ENCODE data around the gene SART1.
A peak's percentile ranks its signal among the peaks of the same experiment; 100 is the strongest.

The SART1 gene, protein sequence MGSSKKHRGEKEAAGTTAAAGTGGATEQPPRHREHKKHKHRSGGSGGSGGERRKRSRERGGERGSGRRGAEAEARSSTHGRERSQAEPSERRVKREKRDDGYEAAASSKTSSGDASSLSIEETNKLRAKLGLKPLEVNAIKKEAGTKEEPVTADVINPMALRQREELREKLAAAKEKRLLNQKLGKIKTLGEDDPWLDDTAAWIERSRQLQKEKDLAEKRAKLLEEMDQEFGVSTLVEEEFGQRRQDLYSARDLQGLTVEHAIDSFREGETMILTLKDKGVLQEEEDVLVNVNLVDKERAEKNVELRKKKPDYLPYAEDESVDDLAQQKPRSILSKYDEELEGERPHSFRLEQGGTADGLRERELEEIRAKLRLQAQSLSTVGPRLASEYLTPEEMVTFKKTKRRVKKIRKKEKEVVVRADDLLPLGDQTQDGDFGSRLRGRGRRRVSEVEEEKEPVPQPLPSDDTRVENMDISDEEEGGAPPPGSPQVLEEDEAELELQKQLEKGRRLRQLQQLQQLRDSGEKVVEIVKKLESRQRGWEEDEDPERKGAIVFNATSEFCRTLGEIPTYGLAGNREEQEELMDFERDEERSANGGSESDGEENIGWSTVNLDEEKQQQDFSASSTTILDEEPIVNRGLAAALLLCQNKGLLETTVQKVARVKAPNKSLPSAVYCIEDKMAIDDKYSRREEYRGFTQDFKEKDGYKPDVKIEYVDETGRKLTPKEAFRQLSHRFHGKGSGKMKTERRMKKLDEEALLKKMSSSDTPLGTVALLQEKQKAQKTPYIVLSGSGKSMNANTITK

DNA sequence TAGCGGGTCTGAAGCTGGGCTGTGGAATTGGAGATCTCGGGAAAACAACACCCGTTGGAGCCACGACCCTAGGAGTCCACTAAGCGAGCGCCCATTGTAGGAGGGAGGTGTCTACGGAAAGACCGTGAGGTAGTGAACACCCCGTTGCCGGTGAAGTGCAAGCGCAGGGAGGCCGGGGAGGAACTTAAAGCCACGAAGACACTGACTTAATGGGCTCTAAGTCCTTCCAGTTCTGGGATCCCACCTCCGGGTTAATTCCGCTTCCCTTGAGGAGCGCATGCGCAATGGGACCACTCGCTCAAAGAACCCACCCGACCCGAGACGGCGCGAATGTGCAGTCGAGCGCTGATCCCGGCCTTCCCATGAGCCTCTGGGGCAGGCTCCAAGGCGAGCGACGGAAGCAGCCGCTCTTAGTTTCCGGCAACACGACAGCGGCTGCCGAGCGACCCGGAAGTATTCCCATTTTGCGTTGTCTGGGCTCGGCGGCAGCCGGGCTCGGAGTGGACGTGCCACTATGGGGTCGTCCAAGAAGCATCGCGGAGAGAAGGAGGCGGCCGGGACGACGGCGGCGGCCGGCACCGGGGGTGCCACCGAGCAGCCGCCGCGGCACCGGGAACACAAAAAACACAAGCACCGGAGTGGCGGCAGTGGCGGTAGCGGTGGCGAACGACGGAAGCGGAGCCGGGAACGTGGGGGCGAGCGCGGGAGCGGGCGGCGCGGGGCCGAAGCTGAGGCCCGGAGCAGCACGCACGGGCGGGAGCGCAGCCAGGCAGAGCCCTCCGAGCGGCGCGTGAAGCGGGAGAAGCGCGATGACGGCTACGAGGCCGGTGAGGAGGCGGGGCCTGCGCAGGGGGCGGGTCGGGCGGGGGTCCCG lies at the start of gene SART1:
Gene SART1, plus strand, starts transcription at position 468 of the 874 bp plus-strand sequence. Its CDS starts 47 bp downstream, at position 515.
- DNase-seq, result peak; percentile 94 to 97

DNA sequence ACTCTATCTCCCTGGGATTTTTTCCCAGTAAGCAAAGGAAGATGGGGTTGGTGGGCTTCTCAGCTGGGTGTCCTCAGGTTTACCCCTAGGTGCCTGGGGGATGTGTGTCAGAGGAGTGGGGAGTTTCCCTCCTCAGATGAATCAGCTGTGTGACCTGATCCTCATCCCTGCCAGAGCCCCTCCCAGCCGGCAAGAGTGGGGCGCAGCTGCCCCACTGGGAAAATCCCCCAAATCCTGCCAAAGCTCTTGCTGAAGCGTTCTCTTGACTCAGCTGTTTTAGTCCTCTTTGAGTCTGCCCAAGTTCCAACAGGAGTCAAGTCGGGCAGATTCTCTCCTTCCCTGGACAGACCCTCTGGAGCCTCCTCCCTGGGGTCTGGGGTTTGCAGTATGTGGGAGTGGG lies 48.7 kb upstream of the SART1 start:
- DNase-seq, result no peak

DNA sequence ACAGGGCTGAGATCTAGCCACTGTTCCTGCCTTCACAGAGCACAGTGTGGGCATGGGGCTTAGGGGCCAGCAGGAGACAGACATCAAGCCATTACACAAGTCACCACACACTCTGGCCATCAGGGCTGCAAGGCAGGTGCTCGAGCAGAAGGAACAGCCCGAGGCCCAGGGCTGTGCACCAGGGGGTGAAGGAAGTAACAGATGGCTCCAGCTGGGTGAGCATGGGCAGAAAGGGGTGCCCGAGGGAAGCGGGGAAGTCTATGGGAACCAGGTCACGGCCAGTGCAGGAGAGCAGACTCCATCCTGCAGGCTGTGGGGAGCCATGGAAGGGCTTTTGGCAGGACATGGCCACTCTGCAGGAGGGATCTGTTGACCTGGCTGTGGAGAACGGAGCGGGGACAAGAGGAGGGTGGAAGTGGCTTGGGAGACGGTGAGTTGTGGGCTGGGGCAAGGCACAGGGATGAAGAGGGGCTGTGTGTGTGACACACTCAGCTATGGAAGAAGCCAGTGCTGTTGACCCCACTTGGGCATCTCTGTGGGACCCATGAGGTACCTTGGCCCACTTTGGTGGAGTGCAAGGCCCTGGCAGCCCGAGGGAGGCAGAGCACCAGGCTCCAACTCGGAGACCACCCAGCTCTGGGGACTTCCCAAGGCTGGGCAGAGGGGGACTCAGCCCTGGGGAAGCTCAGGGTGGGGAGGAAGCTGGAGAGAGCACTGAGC lies 46.3 kb upstream of the SART1 start:
- no peak for DNase-seq

DNA sequence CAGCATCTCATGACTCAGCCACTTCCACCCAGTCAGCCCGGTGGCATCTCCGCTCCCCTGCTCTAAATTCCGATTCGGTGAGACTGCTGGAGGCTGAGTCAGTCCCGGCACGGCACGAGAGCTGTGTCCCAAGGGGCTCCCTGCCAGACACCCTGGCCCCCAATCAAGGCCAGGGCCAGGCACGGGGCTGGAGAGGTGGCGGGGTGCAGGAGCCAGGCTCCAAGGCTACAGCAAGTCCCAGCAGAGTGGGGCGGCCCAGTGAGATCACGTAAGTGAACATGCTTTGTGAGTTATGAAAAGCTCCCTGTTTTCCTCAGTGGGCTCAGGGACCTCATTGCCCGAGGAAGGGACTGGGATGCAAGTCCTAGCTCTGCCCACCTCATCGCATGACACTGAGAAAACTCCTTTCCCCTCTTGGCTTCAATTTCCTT lies 45.7 kb upstream of the SART1 start:
- DNase-seq, result peak; percentile 95 to 97

DNA sequence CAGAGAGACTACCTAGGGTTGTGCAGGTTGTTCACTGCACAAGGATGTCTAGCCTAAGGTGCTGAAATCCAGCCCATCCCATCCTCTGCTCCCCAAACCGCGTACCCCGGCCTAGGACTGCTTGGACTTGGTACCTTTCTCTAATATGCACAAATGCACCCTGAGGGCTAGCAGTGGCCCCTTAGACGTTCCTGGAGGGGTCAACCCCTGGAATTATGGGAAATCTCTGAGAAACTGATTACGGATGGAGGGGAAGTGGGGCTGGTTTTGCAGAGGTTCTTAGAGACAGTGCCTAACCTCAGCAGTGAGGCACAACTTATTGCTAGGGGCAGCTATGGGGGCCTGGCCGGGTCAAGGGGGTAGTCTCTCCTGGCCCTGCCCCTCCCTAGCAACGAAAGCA lies 45.1 kb upstream of the SART1 start:
- DNase-seq, result no peak

DNA sequence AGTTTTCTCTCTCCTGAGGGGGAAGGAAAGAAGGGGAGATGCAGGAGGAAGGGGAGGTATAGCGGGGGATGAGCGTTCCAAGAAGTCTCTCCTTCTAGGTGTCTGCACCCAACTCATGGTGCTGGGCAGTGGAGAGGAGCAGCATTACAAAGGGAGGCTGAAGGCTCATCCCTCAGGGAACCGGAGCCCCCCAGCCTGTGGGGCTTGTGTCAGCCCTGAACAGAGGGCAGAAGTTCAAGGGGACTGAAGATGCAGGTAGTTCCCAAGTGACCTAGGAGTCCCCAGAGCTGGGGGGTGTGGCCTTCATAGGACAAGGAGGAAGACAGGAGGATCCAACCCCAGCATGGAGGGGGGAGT lies 44.5 kb upstream of the SART1 start:
- DNase-seq, result no peak

DNA sequence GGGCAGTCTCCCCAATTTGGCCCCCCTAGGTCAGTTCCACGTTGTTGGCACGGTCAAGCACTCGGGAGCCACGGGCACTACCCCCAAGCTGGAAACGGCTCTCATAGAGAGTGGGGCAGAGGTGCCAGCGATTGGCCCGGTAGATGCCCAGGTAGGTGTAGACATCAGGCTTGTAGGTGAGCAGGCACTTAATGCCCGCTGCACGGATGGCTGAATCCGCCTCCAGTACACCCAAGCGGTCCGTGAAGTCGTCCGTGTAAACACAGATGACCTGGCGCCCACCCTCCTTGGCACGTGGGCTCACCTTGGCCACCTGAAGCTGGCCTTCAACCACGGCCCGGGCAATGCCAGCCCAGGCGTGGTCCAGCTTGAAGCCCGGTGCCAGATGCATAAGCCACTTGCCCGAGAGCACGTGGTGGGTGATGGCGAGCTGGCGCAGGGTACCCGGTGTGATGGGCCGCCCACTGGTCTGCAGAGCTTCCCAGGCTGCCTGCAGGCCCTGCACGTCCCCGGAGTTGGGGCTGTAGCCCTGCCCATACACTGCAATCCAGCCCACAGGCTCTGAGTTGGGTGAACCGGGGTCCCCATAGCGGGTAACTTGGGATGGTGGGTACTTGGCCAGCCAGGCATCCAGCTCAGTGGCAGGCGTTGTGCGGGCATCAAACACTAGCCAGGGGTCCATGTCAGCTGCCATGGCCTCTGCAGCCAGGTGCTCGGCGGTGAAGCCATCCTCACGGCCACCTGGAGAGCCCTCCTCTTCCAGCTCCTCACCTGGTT lies 43.9 kb upstream of the SART1 start:
- DNase-seq, result no peak

DNA sequence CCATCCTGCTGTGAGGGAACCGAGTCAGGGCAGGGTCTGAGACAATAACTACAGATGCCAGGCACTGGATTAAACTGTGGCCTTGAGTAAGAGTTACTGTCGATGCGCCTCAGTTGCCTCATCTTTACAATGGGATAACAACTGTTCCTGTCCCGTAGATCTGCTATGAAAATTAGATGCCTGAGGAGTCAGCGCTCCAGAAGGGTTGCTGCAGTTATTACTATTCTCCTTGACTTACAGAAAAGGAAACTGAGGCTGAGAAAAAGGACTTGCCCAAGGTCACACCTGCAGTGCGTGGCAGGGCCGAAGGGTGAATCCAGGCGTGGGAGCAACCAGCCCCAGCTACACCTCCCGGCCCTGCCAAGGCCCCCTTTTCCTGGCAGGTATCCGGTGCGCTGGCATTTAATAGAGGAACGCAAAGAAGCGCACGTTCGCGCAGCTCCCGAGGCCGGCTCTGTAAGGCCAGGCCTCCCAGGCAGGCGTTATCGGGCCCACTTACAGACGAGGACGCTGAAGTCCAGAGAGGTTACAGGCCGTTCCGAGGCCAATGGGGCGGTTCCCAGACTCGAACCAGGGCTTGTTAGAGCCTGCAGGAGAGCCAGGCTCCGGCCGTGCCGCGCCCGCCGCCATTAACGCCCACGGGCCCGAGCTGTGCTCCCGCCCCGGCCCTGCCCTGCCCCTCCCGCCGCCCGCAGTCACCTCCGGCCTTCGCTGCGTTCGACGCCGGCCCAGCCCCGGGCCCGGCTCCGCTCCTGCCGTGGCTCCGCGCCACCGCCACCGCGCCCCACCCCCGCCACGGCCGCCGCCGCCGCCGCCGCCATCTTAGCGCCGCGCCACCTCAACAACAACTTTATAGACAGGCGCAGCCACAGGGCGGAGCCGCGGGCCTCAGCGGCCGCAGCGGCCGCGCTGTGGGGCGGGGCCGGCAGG lies 43.1 kb upstream of the SART1 start, which contains the start of gene C11orf68:
Gene C11orf68, minus strand, starts transcription at position 852 of the 930 bp plus-strand sequence. Its CDS starts 31 bp downstream, at position 821.
- peak in 1 of 2 experiments; percentile 61 for DNase-seq

DNA sequence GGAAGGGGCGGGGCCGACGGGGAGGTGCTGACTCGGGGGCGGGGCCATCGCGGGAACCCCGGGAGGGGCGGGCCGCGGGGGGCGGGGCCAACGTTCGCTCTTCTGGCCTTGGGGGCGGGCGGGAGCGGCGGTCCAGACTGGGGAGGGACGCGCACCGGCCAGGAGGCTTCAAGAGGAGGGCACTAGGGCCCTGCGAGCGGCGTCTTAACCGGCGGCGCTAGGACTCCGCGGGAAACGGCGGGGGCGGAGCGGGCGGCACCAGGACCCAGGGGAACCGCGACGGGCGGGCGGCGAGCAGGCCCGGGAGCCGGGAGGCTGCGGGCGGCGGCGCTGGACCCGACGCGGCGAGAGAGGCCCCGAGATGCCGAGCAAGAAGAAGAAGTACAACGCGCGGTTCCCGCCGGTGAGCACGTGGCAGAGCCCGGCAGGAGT lies 42.4 kb upstream of the SART1 start, which contains the start of gene DRAP1:
Gene DRAP1, plus strand, starts transcription at position 286 of the 432 bp plus-strand sequence. Its CDS starts 76 bp downstream, at position 362.
- DNase-seq, result peak; percentile 85 to 94

DNA sequence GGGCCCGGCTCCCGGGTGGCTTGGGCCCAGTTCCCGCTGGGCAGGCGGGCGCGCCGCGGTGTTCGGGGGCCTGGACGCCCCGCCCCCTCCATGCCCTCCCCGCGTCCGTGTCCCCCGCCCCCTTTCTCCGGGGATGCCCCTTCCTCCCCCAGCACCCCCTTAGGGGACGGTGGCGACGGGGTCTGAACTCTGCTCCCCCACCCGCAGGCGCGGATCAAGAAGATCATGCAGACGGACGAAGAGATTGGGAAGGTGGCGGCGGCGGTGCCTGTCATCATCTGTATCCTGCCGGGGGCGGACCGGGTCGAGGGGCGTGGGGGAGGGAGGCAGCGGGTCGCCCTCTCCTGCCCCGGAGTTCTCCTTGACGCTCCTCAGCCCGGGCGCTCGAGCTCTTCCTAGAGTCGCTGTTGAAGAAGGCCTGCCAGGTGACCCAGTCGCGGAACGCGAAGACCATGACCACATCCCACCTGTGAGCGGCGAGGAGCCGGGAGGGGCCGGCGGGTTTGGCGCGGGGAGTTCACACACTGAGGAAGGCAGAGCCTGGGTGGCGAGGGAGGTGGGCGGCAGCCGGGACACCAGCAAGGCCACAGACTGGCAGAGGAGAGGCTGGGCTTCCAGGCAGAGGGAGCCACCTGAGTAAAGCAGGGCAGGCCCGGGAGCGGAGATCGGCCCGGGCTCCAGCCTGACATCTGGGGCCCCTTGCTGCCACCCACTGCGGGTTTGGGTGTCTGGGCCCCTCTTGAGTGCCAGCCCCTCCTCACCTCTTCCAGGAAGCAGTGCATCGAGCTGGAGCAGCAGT lies 41.8 kb upstream of the SART1 start:
- DNase-seq, result peak in 1 of 2 experiments; percentile 69

DNA sequence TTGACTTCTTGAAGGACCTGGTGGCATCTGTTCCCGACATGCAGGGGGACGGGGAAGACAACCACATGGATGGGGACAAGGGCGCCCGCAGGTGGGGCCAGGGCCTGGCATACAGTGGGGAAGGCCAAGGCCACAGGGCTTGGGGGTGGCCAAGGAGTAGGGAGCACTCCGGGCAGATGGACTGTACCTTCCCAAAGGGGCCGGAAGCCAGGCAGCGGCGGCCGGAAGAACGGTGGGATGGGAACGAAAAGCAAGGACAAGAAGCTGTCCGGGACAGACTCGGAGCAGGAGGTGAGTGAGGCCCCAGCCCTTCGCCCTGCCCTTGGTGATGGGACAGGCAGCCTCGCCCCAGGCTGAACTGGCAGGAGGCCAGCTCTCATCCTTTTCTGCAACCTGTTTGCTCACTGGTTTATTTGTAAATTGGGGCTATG lies 41.1 kb upstream of the SART1 start:
- no peak for DNase-seq

DNA sequence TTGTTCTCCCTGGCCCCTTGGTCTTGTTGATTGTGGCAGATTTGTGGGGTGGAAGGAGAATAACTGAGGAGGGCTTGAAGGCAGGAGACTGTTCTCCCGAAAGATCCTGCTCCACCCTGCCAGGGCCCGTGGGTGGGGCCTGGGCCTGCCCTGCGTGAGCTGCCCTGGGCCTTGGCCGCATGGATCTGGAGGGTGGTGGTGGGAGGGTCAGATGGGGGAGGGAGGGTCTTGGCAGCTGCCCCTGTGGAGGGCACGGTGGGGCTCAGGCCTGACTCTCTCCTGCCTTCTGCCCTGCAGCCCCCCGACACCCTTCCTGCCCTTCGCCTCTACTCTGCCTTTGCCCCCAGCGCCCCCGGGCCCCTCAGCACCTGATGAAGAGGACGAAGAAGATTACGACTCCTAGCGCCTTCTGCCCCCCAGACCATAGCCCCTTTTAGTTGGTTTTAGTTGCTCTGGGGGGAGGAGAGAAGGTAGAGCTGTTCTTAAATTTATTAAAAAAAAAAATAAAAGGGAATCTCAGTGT lies 40.4 kb upstream of the SART1 start:
- DNase-seq, result no peak

DNA sequence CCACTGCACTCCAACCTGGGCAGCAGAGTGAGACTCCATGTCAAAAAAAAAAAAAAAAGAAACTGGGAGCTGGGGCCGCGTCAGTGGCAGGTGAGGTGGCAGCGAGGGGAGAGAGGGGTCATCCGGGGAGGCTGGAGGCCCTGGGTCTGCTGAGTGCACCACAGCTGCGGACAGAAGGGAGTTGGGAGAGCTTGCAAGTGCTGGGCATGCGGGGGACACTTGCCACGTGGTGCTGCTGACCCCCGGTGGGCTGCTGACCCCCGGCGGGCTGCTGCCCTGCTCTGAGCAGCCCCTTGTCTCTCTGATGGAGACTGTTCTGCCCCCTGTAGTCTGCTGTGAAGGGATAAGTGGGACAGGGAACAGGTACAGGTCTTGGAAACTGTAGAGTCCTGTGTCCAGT lies 39.7 kb upstream of the SART1 start:
- no peak for DNase-seq

DNA sequence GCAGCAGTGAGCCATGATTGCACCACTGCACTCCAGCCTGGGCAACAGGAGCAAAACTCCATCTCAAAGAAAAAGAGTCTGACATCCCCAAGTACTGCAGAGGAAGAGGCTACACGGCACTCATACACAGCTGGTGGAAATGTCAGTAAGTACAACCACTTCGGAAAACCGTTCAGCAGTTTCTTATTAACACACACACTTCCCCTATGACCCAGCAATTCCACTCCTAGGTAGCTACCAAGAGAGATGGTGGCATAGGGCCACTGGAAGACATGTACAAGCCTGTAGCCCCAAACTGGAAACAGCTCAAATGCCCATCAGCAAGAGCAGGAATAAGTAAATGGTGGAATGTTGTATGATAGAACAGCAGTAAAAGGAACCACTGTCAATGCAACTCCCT lies 39.0 kb upstream of the SART1 start:
- DNase-seq, result no peak

DNA sequence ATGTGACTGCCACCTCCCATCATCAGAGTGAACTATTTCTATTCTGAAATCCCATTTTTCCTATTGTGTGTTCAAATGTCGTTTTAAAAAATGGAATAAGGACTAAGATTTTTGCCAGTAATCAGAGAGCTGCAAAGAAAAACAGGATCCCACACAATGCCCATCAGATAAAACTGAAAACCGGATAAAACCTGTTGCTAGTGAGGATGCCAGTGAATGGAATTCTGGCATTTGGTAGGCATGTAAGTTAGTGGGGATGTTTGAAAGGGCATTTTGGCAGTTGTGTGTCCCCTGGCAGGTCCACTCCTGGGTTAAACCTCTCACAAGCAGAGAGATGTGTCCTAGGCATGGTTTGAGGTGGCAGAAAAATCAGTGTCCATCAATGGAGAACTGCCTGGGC lies 36.1 kb upstream of the SART1 start:
- DNase-seq, result no peak

DNA sequence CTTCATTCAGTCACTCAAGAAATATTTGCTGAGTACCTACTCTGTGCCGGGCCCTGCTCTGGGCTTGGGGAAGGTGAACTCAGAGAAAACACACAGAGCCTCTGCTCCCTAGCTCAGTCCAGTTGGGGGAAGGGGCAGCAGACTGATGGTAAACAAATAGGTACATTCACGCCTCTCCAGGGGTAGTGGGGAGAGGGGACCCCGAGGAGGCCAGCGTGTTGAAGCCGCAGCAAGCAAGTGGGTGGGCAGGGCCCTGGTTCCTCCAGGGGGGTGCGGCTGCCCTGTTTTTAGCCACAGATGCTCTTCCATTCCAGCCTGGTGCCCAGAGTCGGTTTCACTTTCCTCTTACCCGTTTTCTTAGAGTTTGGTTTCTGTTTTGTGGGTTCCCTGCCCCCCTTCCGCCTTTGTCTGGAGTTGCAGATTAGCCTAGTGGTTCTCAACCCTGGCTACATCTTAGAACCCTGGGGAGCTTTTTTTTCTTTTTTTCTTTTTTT lies 33.6 kb upstream of the SART1 start:
- no peak for DNase-seq

DNA sequence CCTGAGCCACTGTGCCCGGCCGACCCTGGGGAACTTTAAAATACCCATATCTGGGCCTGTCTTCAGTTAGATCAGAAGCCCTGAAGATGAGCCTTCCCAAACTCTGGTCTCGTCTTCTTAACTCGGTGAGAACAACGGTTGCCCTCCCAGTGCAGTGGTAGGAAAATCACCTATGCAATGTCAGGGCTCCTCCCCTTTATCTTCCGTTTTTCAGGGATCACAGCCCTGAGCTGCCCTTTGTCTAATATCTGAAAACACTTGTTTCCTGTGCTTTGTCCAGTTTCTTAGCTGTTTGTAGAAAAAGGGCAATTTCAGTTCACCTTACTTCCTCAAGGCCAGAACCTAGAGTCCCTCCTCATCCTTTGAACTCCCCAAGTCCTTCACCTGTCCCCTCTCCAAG lies 32.9 kb upstream of the SART1 start:
- no peak for DNase-seq

DNA sequence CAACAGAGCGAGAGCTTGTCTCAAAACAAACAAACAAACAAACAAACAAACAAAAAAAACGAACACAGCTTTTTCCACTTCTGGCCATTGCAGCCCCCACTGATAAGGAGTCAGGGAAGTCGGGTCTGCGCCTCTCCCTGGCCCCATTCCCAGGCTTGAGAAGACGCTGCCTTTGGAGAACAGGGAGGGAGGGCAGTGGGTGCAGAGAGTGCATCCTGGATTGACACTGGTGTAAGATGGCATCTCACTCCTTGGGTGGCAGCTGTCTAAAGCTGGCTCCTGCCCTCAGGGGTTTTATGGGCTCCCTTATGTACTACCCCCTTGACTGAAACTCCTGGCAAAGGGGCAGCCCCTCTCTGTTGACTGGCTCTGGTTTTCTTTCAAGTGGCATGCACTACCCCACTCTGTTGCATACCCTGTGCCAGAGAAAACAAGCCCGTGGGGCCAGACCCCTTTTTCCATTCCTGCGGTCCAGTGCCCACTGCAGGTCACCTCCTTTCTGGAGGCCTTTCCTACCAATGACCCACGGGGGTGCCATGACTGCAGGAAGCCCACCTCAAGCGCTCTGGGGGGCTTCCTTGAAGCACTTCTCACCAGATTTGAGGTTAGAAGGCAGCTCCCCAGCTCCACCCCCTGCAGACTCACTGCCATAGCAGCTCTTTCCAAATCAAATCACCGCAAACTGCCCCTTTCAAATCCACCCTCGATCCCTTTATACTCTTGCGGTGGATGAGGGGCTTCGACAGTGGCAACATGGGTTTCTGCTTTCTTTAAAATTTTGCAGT lies 29.6 kb upstream of the SART1 start:
- DNase-seq, result no peak
